Right ventricle myocardium inferior (tissue), 1 donor: Measurements from ENCODE around the gene CEP85. TPM values are rescaled to one million over a fixed set of nuclear protein-coding genes. Genes with fewer than 3 reads are reported as not detected.
A peak's percentile ranks its signal among the peaks of the same experiment; 100 is the strongest.

Source experiments
- ATAC-seq: fragments of 200-7000 bp; cut with Tn5 transposase; one replicate; pipeline ENCODE4 v1.9.1; 2020; ENCODE audit warnings: mild to moderate bottlenecking, moderate library complexity
- DNase-seq: peaks from one replicate; pipeline ENCODE4 v3.0.0; 2021; ENCODE audit errors: missing footprints
- intact Hi-C: fragments of 100-400 bp; cut with DNase I; formaldehyde crosslinking; loops from one replicate; pipeline ENCODE4 v1.11.0; 2022
- total RNA-seq: library from RNA; stranded (reverse); fragmentation: NEBNext Ultra II Directional; extraction: Animal tissue kit (Norgen Biotek cat#: 25700); gene quantifications from one replicate; pipeline ENCODE4 v1.2.1, GENCODE V29; 2021
- donor health status: DM: no; HTN: yes; CAD: no; lungs with severe emphysema.

Gene CEP85
- total RNA-seq, 1 donor from 2014 or later: 73.6 TPM

DNA sequence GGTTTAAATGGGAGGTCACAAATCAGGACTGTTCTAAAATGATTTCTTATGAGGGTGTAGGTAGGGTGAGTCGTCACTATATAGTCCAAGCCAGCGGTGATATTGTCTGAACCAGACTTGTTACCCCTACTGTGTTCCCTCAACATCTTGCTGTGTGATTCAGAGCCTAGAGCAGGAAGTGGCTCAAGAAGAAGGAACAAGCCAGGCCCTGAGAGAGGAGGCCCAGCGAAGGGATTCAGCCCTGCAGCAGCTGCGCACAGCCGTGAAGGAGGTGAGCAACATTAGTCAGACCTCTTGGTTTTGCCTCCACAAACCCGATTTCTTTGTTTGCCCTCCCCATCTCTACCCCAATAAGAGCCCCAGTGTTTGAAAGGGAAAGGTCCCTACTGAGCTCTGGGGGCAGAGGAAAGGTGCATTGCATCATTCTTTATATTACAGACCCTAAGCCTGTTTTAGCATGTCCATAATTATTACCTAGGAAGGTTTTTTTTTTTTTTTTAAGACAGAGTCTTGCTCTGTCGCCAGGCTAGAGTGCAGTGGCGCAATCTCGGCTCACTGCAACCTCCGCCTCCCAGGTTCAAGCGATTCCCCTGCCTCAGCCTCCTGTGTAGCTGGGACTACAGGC, 40.9 kb downstream of the CEP85 start:
- no peak for DNase-seq
- no peak for ATAC-seq
- intact Hi-C loops: loop anchor here (1.0 to 5.0 kb wide), 3 partner anchors 43 to 87 kb away; partner anchors contain the start of gene CEP85

DNA sequence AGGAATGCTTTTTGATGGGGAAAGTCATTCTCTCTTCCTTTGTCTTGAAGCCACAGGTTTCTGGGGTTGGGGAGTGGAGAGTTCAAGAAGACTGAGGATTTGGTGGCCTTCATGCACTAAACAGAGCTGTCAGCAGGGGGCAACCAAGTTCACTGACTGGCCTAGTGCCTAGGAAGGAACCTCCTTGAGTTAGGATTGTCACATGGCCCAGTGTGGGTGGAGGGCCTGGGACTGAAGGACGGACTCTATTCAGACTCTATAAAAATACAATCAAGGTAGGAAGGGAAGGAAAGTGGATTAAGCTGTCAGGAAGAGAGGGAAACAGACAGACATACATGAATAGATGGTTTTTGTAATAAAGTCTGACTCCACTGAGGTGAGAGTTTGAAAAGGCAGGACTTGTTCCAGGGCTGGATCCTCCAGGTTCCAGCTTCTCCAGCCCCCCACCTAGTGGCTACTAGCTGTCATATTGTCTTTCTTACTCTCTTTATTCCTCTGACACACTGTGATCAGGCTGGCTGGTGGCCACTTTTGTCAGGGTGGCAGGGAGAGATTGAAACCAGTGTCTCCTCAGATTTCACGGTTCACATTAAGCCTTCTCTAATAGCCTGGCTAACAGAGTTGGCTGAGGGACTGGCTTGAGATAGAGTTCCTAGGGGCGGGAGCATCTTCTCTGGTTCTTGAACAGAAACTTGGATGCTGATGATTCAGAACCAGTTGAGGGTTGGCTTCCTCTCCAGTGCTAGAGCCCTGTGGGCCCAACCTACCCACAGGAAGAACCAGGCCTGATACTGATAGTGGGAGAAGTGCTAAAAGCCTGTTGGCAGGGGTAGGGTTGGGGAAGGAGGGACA, 41.8 kb downstream of the CEP85 start:
- intact Hi-C loops: loop anchor here (1.0 to 5.0 kb wide), 3 partner anchors 44 to 86 kb away; partner anchors contain the start of gene CEP85
- ATAC-seq: peak; percentile 83
- peak; percentile 87 for DNase-seq

DNA sequence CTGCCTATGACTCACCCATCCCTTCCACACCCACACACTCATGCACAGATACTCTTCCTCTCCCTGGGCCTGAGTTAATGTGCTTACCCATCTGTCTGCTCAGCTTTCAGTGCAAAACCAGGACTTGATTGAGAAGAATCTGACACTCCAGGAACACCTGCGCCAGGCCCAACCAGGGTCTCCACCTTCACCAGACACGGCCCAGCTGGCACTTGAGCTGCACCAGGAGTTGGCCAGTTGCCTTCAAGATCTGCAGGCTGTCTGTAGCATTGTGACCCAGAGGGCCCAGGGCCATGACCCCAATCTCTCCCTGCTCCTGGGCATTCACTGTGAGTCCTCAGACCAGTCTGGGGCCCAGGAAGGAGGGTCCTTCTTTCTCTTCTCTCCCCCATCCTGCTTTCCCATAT, 42.4 kb downstream of the CEP85 start:
- ATAC-seq: no peak
- intact Hi-C loops: loop anchor here (5.0 kb wide), 2 partner anchors 44 to 86 kb away; partner anchors contain the start of gene CEP85
- no peak for DNase-seq

DNA sequence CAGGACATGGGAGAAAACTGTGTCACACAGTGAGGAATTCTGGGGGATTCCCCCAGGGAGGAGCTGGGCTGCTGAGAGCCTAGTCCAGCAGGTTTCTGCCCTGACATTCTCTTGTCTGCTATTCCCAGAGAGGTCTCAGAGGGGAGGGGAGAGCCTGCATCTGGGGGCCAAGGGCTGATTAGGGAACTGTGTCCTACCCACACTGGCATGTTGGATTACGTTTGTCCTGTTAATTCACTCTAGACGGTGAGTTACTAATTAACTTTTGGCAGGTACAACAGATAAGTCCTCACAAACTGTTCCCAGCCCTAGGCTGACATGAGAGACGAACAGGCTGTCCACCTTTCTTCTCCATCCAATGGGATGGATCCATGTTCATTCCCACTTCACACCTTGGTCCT, 43.3 kb downstream of the CEP85 start:
- no peak for ATAC-seq
- intact Hi-C loops: loop anchor here (5.0 kb wide), 2 partner anchors 45 to 85 kb away; partner anchors contain the start of gene CEP85

DNA sequence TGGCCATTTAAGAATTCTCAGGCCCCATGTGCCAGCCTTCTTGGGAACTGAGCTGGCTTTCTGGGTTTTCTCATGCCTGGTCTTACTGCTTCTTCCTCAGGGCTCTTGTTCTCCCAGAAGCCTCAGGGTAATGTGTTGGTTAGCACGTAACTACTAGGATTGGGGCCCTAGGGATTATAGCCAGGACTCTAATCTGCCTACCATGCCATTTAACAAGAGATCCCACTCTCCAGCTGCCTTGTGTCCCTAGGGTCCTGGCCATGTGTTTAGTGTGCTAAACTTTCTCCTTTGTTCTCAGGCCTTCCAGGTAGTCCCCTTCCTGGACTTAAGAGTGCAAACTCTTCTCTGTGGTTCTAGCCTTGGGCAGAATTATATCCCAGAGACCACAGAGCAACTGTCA, 43.7 kb downstream of the CEP85 start:
- no peak for ATAC-seq
- intact Hi-C loops: loop anchor here (5.0 kb wide), 2 partner anchors 45 to 85 kb away; partner anchors contain the start of gene CEP85
- no peak for DNase-seq

More for the DNA sequence above, 43.3 kb downstream of the CEP85 start:
- DNase-seq: no peak

DNA sequence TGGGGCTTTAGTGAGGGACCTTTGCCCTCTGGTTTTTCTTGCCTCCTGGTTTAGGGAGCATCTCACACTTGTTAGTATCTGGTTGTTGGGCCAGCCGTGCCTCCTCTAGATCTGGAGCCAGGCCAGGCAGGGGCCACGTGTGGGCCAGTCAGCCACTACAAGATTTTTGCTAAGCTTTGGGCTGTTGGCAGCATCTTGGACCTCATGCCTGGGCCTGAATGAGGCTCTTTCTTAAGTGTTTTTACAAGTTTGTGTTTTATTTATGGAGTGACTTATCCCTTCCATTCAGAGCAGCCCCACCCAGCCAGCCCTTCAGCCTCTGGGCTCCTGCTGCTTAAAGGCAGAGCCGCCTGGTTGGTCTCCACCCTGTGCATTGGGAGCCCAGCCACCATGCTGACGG, 44.3 kb downstream of the CEP85 start:
- intact Hi-C loops: loop anchor here (5.0 kb wide), 2 partner anchors 46 to 84 kb away; partner anchors contain the start of gene CEP85
- ATAC-seq (no peak), DNase-seq (no peak)

DNA sequence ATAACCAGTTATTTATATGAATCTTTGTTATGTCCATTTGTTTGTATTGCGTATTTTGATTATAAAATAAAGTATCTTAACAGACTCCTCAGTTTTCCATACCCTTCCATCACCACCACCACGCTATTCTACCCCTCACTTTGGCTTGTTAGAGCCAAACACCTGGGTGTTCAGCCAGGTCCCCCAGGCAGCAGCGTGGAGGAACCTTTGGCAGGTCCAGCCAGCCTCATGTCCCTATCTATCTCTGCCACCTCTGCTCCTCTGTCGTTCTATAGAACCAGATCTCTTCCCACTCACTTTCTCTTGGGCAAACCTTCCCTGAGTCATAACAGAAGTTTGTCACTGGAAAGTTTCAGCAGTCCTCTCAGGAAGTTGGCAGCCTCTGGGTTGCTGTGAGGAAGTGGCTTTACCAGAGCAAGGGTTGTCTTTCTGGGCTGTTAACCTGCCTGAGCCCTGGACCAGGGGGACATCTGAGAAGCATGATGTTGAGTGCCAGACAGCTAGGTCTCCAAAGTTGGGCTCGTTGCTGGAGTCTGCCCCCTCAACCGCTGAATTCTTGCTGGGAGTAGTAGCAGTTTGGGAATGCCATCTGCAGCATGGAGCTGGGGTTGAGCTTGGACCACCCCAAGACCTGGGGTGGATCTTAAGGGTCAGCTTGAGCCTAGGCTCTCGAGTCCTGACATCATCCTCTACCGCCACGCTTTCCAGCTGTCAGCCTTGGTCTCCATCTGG, 44.9 kb downstream of the CEP85 start:
- no peak for DNase-seq
- intact Hi-C loops: loop anchor here (5.0 kb wide), 2 partner anchors 47 to 83 kb away; partner anchors contain the start of gene CEP85
- ATAC-seq: no peak

DNA sequence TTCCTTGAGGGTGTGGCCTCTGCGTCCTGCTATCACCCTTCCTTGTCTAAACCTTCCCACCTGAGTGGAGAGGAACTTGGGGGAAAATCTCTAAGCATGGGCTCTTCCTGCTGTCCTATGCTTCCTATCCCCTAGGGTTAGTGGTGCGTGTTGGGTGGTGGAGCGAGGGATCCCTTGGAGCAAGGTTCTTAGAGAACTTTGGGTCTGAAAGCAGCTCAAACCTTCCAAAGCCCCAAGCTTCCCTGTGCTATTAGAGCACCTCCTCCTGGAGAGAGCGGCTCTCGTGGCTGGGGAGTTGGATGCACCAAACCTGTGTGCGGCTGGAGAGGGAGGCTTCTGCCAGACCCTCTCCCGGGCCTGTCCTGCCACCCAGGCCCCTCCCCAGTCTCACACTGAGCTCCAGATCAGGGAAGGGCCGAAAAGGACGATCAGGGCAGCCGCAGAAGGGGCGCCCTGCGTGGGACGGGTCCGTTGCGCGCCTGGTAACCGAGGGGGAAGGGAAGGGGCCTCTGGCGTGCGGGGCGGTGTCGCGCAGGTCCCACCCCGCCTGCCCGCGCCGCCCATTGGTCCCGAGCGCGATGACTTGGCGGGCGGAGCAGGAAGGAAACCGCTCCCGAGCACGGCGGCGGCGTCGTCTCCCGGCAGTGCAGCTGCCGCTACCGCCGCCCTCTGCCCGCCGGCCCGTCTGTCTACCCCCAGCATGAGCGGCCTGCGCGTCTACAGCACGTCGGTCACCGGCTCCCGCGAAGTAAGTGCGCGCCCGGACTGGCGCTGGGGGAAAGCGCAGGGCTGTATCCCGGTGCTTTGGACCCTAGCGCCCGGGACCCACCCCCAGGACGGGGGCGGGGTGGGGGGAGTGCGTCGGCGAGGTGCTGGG, 45.7 kb downstream of the CEP85 start, which contains the start of gene SH3BGRL3:
Gene SH3BGRL3 (plus strand): TSS at position 631 of the 877 bp plus-strand sequence. CDS start 70 bp downstream, at position 701.
- intact Hi-C loops: loop anchor here (5.0 kb wide), 2 partner anchors 47 to 83 kb away; partner anchors contain the start of gene CEP85
- DNase-seq (peak; percentile 96), ATAC-seq (peak; percentile 77)

DNA sequence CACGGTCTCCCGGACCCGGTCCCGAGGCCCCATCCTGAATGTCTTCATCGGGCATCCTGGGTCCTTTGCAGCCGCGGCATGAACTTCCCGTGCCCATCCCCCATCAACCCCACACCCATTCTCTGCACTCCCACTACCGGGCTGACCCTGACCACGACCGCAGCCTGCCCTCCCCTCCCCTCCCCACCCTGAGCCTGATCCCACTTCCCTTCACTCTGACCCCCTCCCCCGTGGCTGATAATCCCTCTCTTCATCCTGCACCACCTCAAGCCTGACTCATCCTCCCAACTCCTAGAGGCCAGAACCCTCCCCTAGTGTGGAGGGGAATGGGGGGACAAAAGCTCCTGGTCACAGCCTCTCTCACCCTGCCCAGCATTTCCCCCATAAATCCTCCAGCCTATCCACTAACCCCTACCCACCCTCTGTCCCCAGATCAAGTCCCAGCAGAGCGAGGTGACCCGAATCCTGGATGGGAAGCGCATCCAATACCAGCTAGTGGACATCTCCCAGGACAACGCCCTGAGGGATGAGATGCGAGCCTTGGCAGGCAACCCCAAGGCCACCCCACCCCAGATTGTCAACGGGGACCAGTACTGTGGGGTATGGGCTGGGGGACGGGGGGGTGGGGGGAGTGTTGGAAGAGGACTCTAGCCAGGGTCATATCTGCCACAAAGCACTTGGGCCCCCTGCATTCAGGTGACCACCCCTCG, 46.5 kb downstream of the CEP85 start:
- no peak for ATAC-seq
- intact Hi-C loops: no loop called here
- DNase-seq: peak; percentile 52

DNA sequence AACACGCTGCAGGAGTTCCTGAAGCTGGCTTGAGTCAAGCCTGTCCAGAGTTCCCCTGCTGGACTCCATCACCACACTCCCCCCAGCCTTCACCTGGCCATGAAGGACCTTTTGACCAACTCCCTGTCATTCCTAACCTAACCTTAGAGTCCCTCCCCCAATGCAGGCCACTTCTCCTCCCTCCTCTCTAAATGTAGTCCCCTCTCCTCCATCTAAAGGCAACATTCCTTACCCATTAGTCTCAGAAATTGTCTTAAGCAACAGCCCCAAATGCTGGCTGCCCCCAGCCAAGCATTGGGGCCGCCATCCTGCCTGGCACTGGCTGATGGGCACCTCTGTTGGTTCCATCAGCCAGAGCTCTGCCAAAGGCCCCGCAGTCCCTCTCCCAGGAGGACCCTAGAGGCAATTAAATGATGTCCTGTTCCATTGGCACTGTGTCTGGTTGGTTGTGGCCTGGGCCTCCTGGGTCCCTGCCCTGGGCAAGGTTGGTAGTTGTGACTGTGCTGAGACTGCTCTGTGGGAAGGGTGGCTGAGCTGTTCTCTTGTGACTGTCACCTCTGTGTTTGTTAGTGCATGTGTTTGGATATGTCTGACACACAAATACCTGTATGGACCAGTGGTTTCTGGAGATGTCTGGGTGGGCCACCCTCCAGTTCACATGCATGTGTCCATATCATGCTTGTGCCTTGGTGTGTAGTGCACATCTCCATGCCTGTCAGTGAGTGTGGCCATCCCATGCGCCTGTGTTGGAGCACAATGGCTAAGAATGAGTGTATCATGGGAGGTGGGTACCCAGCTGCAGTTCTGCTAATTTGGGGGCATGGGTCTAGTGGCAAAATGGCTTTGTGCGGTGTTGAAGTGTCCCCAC, 47.3 kb downstream of the CEP85 start:
- intact Hi-C loops: no loop called here
- DNase-seq (no peak), ATAC-seq (no peak)

DNA sequence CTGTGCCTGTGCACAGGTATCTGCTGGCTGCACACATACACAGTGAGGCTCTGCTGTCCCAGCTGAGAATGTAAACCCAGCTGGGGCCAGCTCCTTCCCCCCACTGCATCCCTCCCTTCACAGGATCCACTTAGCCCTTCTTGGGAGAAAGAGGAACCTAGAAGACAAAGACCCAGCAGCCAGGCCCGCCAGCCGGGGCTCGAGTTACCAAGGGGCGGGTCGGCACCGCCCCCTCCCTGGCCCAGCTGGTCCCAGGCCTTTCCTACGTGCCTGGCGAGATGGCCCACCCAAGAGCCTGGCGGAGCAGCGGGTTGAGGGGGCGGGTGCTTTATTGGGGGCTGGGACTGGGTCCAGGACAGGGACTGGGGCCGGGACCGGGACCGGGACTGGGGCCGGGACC, 48.0 kb downstream of the CEP85 start:
- intact Hi-C loops: no loop called here
- no peak for ATAC-seq
- DNase-seq: no peak

DNA sequence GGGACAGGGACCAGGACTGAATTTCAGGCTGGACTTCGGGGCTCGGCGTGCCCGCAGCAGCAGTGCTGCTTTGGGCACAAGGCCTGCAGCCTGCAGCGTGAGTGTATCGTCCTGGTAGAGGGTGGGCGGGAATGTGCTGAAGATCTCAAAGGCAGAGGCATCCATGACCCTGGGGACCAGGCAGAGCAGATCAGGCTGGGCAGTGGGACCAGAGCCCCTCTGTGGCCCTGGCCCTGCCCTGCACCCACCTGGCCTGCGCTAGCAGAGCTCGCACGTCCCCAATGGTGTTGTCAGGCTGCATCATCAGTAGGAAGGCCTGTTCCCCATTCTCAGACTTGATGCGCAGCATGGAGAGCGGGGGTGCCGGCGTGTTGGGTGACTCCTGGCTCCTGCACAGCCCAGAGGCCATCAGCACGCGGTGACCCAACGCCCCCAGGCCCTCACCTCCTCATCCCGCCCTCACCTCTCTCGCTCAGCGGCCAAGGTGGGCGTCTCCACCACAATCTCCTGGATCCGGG, 48.5 kb downstream of the CEP85 start:
- ATAC-seq: no peak
- intact Hi-C loops: no loop called here
- no peak for DNase-seq

DNA sequence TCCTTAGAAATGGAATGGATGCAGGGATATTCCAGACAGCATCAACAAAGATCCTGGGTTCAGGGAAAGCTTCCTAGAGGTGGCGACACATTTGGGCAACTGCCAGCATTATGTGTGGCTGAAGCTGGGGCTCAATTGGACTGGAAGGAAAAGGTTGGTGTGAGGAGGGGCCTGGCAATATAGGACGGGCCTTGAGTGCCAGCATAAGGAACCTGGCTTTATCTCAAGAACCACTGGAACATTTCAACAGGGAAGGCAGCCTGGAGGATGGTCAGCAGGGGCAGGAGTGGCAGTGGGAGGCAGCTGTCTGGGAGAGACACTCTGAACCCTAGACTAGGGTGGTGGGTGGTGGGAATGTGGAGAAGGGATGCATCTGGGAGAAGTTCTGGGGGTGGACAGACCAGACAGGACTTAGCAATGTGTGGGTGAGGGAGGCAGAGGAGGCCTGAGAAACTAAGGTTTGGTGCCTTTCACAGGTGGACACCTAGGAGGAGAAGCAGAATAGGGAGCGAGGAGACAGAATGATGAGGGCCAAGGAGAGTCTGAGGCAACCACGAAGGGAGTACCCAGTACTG, 49.4 kb downstream of the CEP85 start:
- DNase-seq (no peak), ATAC-seq (no peak)
- intact Hi-C loops: no loop called here

DNA sequence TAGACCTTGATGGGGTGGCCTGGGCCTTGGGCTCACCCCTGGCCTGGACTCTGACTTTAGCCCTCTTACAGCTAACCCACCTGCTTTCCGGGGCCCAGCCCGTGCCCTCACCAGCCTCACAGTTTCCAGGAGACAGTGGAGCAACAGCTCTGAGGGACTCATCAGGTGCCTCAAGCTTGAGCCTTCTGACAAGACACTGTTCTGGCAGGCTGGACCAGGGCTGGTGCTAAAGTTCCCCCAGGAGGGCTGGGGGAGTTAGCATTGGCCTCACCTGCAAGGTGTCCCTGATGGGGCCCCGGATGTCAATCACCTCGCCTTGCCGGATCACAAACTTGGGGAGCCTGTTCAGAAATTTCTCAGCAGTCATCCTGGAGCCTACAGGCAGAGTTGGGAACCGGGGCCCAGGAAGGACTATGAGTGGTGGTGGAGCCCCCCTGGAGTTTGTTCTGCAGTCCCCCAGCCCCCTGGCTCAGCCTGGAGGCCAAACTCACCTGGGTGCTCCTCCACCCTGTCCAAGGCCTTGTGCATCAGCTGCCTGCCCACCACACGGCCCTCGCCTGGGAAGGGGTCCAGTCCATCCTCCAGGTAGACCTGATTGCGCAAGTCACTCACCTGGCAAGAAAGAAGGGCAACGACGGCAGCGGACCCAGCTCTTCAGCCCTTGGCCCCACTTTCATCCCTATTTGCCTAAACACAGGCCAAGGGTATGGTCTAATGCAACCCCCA, 50.0 kb downstream of the CEP85 start:
- intact Hi-C loops: loop anchor here (2.0 kb wide), 1 partner anchor 37 kb away; no protein-coding TSS in a partner anchor
- ATAC-seq: no peak
- no peak for DNase-seq
